ENCODE measurements around the gene NTRK2.
"Not testable (repeated sequence)": the region's sequence is repeated elsewhere in the genome, so short reads cannot be mapped to it uniquely, and the experiment has no call there.

The NTRK2 gene

DNA sequence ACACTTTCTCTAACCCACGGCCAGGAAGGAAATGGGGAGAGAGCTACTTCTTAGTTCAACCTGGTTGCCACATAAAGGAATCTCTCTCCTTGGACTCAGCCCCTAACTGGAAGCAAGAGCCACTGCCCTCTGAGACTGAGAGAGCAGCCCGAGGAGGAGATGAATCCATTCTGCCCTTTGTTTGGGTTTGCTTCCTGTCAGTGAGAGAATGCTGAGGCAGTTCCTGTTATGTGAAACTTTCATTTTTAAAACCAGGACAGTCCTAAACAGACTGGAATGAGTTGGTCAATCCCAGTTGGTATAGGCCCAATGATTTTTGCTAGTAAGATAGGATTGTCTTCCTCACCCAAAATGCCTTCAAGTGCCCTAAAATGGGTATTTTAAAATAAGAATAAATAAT is 205.1 kb downstream of the NTRK2 start:
- in situ Hi-C loops (cut with HindIII; ENCODE audit: low sequenced_read_pairs): no loop called here

DNA sequence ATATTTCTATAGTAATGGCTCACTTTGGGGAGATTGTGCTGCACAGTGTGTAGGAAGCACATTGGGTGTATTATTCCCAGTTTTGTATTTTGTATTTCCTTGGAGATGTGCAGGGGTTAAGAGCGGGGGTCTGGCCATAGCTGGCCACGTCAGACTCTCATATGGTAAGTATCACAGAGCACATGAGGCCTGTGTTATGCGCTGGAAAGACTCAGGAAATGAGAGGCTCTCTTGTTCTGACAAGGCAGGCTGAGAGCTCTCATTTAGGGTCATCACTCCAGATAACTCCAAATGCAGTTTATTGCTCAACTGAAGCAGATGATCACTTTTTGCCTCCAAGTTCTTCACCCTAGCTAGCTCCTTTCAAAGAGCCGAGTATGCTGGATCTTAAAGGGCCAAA is 205.7 kb downstream of the NTRK2 start:
- in situ Hi-C loops (cut with HindIII; ENCODE audit: low sequenced_read_pairs): no loop called here

DNA sequence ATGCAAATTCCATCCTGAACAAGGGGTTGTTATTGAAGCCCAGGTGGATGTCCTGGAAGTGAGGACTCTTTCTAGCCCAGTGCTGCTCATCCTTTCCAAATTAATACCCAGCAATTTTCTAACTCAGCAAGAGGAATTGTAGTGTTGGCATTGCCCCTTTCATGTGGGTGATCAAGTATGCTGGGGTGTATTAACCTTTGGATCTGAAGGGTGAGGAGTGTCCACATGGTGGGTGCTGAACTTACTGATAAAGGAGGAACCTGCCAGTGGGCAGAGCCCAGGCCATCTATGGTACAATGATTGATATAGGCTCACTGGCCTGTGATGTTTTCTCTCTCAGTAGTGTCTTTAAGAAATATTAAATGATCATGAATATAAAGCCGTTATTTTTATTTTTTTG is 210.1 kb downstream of the NTRK2 start:
- in situ Hi-C loops (cut with HindIII; ENCODE audit: low sequenced_read_pairs): no loop called here

DNA sequence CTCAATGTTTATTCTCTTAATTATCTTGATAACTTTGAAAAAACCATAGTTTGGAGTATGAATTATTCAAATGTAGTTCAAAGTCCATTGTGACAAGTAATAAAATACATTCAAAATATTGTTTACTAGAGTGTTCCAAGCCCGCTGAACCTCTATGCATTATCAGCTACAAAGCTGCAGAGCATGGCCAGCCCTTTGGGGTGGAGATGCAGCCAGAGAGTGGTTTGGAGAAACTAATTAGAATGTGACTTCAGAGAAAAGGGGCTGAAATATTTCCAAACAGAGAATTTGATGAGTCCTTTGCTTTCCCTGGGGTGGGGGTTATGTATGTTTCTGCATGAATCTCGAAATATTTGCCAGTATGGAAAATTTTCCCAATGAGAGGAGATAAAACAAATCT is 211.3 kb downstream of the NTRK2 start:
- in situ Hi-C loops (cut with HindIII; ENCODE audit: low sequenced_read_pairs): no loop called here

DNA sequence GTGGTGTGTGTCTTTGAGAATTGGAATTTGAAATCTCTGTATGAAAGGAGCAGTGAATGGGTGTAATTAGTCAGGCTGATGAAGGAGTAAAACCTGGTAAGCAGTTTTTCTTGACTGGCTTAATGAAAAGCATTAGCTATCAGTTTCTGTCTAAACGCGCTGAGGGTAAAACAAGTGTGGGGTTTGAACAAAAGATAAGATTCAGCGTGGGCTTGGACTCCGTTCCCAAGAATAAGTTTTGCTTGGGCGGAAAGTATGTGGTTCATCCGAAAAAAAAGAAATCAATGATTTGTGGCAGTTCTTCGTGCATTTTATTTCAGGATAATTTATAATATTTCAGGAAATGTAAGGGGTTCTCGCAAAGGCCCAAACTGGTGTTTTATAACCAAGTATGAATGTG is 217.3 kb downstream of the NTRK2 start:
- in situ Hi-C loops (cut with HindIII; ENCODE audit: low sequenced_read_pairs): no loop called here

DNA sequence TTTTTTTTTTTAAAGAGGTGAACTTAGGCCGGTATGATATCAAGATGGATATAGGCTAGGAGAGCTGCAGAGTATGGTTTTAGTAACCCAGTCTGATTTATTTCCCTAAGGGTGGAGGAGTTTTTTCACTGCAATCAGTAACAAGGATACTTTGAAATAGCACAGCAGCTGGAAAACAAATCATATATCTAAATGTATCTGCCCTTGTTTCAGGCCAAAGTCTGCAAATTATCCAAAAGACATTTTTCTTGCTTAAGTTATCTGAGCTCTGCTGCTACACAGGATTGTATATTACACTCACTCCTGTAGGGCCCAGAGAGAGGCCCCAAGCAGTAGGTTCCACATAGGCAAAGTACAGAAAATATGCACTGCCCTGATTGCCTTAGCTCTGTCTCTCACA is 222.4 kb downstream of the NTRK2 start:
- in situ Hi-C loops (cut with HindIII; ENCODE audit: low sequenced_read_pairs): no loop called here

DNA sequence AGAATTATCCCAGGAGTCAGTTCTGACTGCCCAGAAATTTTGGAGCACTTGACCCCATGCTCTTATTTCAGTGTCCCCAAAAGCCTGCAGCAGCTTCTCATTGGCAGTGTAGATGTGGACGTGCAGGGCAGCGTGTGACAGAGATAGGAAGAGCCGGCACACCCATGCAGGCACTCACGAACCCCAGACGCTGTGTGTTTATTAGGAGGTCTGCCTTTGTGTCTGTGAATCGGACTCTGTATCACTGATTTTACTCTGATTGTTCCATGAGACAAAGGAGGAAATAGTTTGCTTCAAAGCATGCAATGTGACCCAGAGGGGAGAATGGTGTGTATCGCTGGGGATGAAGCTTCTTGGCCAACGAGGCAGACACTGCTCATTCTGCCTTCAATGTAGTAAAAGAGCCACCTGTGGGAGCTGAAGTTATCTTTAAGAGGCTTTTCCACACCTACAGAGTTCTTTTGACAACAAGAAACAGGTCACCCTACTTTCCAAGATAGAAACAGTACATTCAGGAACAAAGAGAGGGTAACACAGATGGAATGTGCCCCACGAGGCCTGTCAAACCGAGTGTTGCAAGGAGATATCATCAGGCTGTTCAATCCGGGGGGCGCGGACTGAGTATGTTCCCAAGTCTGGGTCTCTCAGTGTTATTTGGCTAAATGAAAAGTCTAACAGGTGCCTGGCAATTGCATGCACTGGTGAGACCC is 224.0 kb downstream of the NTRK2 start:
- in situ Hi-C loops (cut with HindIII; ENCODE audit: low sequenced_read_pairs): no loop called here

DNA sequence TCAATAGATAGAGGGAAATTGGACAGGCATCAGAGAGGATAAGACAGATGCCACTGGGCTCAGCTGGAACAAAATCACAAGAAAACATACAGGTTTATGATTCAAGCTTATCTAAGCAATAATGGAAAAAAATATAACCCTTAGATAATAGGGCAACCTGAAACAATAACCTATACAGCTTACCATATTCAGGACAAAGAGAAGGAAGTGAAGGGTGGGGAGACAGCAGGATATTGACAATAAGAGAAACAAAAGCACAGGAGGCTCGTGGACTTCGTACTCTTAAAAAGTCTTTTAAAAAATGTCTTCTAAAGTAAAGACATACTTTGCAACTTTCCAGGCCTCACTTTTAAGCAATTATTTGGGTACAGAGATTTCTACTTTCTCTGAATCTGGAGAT is 225.3 kb downstream of the NTRK2 start:
- in situ Hi-C loops (cut with HindIII; ENCODE audit: low sequenced_read_pairs): no loop called here

DNA sequence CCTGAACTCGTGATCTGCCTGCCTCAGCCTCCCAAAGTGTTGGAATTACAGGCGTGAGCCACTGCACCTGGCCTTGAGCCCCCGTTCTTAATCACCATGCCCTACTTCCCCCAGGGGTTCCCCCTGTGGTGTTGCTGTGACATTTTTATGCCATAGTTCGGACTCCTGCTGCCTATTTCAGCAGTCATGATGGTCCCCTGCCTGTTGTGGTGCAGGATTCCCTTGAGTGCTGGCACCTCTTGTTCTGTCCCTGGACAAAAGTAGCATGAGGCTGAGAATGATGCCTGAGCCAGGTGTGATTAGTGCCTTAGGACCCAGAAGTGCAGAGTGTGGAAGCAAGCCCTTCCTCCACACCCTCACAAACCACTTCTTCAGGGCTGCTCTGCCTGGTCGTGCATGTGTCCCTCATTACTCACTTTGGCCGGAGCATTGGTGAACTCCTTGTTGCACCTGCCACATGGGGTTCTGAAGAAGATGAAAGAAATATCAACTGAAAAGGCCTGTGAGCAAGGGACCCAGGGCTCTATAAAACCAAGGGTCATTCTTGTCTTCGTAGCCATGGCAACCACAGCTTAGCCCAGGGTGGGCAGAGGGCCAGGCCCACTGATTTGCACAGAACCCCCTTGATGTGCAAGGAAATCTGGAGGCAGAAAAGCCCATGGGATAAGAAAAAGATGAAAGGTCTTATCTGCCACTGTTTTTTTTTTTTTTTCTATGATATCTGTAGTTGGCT is 228.0 kb downstream of the NTRK2 start:
- in situ Hi-C loops (cut with HindIII; ENCODE audit: low sequenced_read_pairs): no loop called here

DNA sequence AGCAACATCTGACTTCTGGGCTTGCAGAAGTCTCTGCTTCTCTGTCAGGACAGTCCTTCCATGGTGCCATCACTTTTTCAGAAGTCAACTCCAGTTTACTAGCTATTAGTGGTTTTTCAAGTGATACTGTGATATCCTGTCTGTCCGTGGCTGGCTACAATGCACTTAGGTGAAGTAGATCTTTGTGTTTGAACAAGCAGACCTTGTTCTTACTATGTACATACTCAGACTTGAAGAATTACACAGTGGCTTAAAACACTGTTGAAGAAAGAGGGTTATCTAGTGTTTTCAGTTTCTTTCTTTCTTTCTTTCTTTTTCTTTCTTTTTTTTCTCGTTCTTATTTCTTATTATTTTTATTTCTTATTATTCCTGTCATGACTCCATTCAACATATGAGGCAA is 228.7 kb downstream of the NTRK2 start:
- in situ Hi-C loops (cut with HindIII; ENCODE audit: low sequenced_read_pairs): no loop called here

DNA sequence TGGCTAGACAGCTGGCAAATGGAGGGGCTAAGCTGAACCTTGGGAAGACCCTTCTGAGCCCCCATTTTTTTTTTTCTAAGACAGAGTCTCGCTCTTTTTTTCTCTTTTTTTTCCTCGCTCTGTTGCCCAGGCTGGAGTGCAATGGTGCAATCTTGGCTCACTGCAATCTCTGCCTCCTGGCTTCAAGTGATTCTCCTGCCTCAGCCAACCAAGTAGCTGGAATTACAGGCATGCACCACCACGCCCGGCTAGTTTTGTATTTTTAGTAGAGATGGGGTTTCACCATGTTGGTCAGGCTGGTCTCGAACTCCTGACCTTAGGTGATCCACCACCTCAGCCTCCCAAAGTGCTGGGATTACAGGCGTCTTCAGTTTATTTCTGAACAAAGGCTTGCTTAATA is 229.1 kb downstream of the NTRK2 start:
- in situ Hi-C loops (cut with HindIII; ENCODE audit: low sequenced_read_pairs): not testable (repeated sequence)

DNA sequence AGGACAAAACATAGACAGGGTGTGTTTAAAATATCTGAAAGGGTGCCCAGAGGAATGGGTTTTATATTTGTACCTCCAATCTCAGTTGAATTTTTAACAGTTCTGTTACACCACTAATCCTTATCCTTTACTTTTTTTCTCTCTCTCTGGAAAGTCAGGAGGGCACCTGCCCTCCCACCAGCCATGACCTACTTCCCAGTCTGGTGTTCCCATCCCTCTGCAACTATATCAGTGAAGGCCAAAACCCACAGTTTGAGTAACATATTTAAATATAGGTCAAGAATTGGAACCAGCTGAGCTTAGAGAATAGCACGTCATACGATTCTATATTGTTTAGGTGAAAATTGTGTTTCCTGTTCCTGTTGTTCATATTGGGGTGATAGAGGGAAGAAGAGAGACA is 229.8 kb downstream of the NTRK2 start:
- in situ Hi-C loops (cut with HindIII; ENCODE audit: low sequenced_read_pairs): no loop called here

DNA sequence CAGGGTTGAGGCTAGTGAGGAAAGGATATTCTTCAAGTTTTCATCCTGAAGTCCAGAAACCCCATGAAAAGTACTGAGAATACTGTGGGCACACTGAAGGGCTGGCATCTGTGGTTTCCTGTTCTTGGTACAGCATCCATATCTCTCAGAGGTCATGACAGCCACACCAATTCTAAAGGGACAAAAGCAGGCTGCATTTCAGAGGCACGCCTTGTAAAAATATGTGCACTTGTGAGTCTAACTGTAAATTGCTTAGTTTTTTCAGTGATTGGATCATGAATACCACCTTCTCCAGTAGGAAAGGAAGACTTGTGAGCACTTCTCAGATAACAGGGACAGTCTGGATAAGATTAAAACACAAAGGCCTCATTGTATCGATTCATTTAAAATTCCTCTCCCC is 230.9 kb downstream of the NTRK2 start:
- in situ Hi-C loops (cut with HindIII; ENCODE audit: low sequenced_read_pairs): no loop called here

DNA sequence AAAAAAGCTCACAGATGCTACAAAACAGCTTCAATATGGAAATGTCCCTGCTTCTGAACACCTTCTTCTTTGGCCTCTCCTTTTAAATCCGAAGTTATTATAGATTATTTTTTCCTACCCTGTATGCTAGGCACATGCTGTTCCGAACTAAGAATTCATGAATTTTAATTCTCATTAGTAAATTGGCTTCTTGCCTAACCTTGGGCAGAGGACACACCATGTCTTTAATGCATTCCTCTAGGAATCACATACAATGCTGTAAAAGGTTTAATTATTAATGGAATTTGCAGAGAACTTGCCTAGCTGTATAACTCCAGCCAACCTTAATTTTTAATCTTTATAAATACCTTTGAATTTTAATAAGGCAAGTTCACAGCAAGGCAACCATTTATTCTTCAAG is 234.4 kb downstream of the NTRK2 start:
- in situ Hi-C loops (cut with HindIII; ENCODE audit: low sequenced_read_pairs): no loop called here

DNA sequence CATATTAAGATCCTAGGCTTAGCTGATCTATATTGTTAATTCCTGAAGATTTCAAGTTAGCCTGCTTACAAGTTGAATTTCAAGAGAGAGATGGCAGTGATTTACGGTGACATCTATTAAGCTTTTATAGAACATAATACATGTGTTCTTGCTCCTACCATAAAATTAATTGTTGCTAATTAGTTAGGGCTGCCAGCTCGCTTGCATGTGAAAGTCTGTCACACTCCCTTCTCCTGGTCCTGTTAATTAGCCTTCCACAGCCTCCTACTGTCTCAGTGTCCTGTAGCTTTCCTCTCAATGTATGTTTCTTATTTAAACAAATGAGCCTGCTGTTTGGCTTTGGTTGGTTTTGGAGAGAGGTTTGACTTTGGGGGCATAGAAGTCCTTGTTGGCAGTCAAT is 247.2 kb downstream of the NTRK2 start:
- in situ Hi-C loops (cut with HindIII; ENCODE audit: low sequenced_read_pairs): no loop called here

DNA sequence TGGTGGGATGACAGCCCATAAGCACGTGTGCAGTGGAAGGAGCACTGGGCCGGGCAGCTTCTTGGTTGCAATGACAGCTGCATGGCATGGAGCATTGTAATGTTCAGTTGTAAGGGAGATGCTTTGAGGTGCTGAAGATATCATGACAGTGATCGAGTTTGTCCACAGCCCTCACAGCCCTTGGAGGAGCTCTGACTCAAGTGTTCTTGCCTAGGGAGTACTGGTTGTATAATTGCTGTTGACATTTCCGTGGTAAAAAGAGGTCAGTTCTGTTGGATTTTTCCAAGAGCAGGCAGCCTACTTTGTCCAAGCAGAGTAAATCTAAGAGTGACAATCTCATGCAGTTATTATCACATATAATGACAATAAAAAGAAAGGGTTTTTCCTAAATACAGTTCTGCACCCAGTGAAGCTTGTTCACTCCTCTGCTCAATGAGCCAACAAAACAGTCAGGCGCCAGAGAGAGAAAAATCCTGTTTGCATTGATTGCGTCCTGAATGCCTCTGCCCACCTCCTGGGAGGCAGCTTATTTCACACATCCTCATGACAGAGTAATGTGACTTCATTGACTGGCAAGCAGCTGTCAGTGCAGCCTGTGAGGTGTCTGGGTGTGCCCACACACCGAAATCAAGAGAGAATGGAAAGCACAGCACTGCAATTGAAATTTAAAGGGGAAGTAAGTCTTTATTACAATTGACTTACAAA is 248.0 kb downstream of the NTRK2 start:
- in situ Hi-C loops (cut with HindIII; ENCODE audit: low sequenced_read_pairs): no loop called here

DNA sequence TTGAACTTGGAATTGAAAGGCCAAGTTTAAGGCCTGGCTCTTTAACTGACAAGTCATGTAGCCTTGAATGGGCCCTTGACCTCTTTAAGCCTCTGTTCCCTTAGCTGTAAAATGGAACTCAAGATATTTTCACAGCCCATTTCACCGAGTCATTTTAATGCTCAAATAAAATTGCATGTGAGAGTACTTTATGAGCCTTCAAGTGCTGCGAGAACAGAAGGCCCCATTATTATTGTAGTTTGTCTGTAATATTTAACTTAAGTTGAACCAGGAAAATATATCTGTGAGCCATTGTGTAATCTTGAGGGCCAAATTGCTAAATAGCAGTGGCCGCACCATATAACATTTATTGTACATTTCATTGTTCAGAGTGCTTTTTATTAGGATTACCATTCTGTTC is 249.9 kb downstream of the NTRK2 start:
- in situ Hi-C loops (cut with HindIII; ENCODE audit: low sequenced_read_pairs): no loop called here

DNA sequence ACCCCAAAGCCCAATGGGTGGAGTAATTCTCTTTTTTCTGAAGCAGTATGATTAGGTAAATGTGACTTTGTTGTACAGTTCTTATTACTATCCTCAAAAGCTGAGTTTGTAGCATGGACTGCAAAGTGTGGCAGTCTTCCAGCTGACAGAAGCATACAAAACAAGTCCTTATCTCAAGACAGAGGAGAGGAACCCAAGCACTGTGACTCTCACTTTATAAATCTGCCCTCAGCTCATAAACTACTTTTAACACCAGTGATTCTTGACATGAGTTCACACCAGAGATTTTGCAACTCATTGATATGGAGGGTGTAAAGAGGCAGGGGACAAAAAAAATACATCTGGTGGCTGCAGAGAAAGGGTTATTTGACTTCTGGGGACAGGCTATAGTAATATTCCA is 251.6 kb downstream of the NTRK2 start:
- in situ Hi-C loops (cut with HindIII; ENCODE audit: low sequenced_read_pairs): no loop called here

DNA sequence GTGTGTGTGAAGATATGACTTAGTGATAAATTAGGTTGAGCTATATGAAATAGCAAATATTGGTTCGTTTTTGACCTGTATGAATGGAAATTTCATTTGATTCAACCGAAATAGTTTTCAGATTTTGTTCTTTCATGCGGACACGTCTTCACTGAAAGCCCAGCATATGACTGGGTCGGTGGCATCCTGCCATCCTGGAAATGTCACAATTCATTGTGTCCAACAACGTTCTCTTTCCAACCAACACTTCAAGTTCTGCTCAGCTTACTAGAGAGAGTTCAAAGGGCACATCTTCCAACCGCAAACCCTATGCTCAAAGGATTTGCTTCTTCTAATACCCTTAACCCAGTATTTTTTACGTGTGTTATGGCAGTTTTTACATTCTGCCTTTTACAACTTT is 252.5 kb downstream of the NTRK2 start:
- in situ Hi-C loops (cut with HindIII; ENCODE audit: low sequenced_read_pairs): no loop called here

DNA sequence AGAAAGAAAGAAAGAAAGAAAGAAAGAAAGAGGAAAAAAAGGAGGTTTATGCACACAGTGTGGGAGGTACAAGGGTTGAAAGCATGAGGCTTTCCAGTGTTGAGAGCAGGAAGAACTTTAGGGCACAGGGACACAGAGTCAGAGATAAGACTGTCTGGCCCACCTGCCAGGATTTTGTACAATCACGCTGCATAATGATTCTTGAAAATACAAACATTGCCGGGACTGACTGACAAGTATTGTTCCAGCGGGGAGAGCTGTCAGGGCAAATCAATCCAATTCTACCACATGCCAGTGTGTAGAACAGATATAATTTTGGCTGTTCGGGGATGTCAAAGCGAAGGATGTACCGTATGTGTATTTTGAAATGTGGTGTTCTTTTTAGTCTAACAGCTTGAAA is 254.7 kb downstream of the NTRK2 start:
- in situ Hi-C loops (cut with HindIII; ENCODE audit: low sequenced_read_pairs): no loop called here

DNA sequence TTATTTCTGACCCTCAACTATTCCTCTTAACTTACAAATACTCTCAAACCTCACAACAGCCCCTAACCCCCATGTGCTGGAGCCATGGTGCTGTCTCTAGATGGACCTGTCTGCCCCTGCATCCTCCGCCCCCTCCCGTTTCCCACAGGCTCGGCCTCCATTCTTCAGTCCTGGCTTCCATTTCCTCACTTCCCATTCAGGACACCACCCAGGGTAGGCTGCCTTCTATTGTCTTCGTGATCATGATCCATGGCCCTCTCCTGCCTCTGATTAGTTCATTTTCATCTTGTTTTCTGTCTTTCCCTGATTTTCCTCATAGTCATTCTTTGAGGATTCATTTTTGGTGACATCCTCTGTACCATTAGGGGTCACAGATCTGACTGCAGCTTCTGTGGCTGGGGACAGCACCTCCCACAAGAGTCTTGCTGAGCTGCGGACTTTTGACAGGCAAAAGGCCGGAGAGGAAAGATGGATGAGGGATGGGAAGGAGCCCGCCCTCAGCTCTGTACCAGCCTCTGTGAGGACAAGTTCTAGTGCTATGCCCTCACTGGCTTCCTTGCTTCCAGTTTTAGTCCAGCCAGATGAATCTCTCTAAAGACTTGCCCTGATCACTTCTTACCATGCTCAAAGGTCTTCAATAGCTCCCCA is 255.8 kb downstream of the NTRK2 start:
- in situ Hi-C loops (cut with HindIII; ENCODE audit: low sequenced_read_pairs): no loop called here

DNA sequence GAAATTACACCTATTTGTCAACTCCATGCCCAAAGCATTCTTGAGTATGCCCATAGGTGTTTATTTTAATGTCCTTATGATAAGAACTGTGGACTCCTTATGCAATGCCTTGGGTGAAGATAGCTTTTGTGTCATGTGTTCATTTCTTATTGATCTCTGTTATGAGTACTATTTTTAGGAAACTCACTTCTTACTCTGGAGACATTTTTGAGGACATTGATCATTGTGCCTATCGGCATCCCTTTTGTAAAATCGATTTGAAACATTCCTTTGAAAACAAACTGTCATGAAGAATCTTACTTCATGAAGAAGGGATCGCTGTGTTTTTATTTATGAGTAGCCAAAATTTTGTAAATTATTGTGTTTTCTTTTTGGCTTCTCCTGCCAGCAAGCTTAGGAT is 257.3 kb downstream of the NTRK2 start:
- in situ Hi-C loops (cut with HindIII; ENCODE audit: low sequenced_read_pairs): no loop called here

All from endothelial cell of hepatic sinusoid (primary cell).